Measurements from ENCODE around the gene ARNT2. TPM values are rescaled to one million over a fixed set of nuclear protein-coding genes. Genes with fewer than 3 reads are reported as not detected.

The ARNT2 gene
- total and polyA plus RNA-seq, 2 experiments from 2014 or later, result 4.6 to 11.6 TPM

- H3F3A ChIP-seq (replicated peaks; ENCODE audit: low read depth), result no peaks in the 10 kb centered on the region
- Mint-ChIP-seq H3K27ac (no peak overlapping the region), H3K27me3 (ENCODE audit: insufficient read depth, low read depth, poor library complexity) (peaks cover 5% of the 10 kb centered on the region), H3K9me3 (no peaks in the 10 kb centered on the region), H3K4me1 (peaks cover 24% of the 10 kb centered on the region), H3K36me3 (ENCODE audit: low read depth) (no peaks in the 10 kb centered on the region; the same call in 1 of the 3 replicates), H3K4me3 (no peak overlapping the region)
- peaks cover 6% of the 10 kb centered on the region; the same call in 1 of the 2 replicates for H3K4me1 ChIP-seq (ENCODE audit: insufficient read depth)
- H3K27ac ChIP-seq (ENCODE audit: low read depth), result no peak overlapping the region
- H3K27me3 ChIP-seq (ENCODE audit: insufficient read depth), result no peaks in the 10 kb centered on the region
- no peaks in the 10 kb centered on the region for H3K79me2 ChIP-seq (replicated peaks; ENCODE audit: insufficient read depth)
- H2AFZ ChIP-seq, result no peak overlapping the region
- H3K4me2 ChIP-seq, result no peak overlapping the region
- DNase-seq (ENCODE audit: low spot score) (no peak), ATAC-seq (no peak)
- TF ChIP-seq EZH2 (IDR thresholded peaks at IDR 0.05; ENCODE audit: low read depth, unreplicated experiment) (no peak), ZNF114 (CRISPR knock-in tag; IDR thresholded peaks at IDR 0.05) (no peak)
- H3K9me2 ChIP-seq (ENCODE audit: insufficient read depth), result 0 out of 2 replicates have a peak, but pooled peaks cover 2% of the 10 kb centered on the region
- no peak overlapping the region for H3K4me3 ChIP-seq
- no peaks in the 10 kb centered on the region for H4K20me1 ChIP-seq (replicated peaks; ENCODE audit: insufficient read depth)
- H3K36me3 ChIP-seq (ENCODE audit: insufficient read depth), result no peaks in the 10 kb centered on the region
These were observed 93.0 kb downstream of the ARNT2 start for GRCh38 chr15:80497221-80497620.

GRCh38 chr15:80498652-80499051 is 94.5 kb downstream of the ARNT2 start:
- DNase-seq (ENCODE audit: low spot score) (no peak), ATAC-seq (no peak)
- no peak overlapping the region for H3K4me3 Mint-ChIP-seq
- no peaks in the 10 kb centered on the region for H3F3A ChIP-seq (replicated peaks; ENCODE audit: low read depth)
- no peaks in the 10 kb centered on the region for H3K9me3 Mint-ChIP-seq
- H3K9me2 ChIP-seq (ENCODE audit: insufficient read depth), result 0 out of 2 replicates have a peak, but pooled peaks cover 2% of the 10 kb centered on the region
- H3K4me3 ChIP-seq, result no peak overlapping the region
- H3K4me1 ChIP-seq (ENCODE audit: insufficient read depth), result peaks cover 6% of the 10 kb centered on the region; the same call in 1 of the 2 replicates
- H3K36me3 ChIP-seq (ENCODE audit: insufficient read depth), result no peaks in the 10 kb centered on the region
- no peak overlapping the region for H3K27ac Mint-ChIP-seq
- TF ChIP-seq CREB1 (CRISPR knock-in tag; IDR thresholded peaks at IDR 0.05; ENCODE audit: low read depth) (no peak), ZNF462 (CRISPR knock-in tag; IDR thresholded peaks at IDR 0.05) (no peak), STAT1 (IDR thresholded peaks at IDR 0.05; ENCODE audit: unreplicated experiment) (no peak)
- no peaks in the 10 kb centered on the region; the same call in 1 of the 3 replicates for H3K36me3 Mint-ChIP-seq (ENCODE audit: low read depth)
- peaks cover 19% of the 10 kb centered on the region for H3K4me1 Mint-ChIP-seq
- no peak overlapping the region for H3K27ac ChIP-seq (ENCODE audit: low read depth)
- peaks cover 8% of the 10 kb centered on the region for H3K27me3 Mint-ChIP-seq (ENCODE audit: insufficient read depth, low read depth, poor library complexity)
- no peak overlapping the region for H3K4me2 ChIP-seq
- no peaks in the 10 kb centered on the region for H3K27me3 ChIP-seq (ENCODE audit: insufficient read depth)
- H3K79me2 ChIP-seq (replicated peaks; ENCODE audit: insufficient read depth), result no peaks in the 10 kb centered on the region
- H4K20me1 ChIP-seq (replicated peaks; ENCODE audit: insufficient read depth), result no peaks in the 10 kb centered on the region
- no peak overlapping the region for H2AFZ ChIP-seq
